UCSD-AML1 (cell line): ENCODE measurements around the gene LAIR1.
A peak's percentile ranks its signal among the peaks of the same experiment; 100 is the strongest.
"Not testable (repeated sequence)": the region's sequence is repeated elsewhere in the genome, so short reads cannot be mapped to it uniquely, and the experiment has no call there.

Experiments
- DNase-seq: peaks from one replicate; lab custom pipeline; 2025; ENCODE audit not compliant: unreplicated experiment; lab: John Stamatoyannopoulos, UW

LAIR1 gene

DNA sequence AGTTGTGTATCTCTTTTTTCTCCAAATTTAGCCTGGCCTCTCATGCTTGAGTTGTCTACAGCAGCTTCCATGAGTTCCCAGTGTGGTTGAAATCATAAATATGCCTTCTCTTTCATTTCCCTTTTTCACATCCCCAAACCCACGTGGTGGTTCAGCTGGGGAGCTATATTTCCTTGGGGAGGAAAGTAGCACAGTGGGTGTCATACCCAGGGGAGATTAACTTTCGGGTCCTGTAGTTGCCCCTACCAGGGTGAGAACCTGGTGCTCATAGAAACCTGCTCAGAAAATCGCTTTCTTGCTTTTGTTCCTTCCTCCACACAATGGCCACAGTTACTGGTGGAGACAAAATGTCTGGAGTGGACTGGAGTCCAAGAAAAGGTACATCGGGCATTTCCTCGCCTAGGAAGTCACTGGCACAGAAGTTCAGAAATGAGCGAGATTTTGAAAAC, 18.8 kb downstream of the LAIR1 start:
- no peak for DNase-seq

DNA sequence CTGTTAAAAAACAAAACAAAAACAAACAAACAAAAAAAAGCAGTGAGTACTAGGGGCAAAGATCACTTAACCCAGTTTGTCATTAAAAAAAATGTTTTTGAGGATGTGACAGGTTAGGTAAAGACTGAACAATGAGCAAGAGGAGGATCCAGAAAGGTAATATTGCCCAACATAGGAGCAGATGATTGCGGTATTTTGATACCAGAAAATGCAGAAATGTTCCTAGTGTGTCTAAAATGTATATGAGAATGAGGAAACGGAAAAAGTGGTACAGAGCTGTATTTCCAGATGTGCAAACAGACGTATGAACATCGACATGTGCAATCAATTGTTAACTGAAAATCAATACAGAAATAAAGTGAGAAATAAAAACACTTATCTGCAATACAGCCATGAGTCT, 20.9 kb downstream of the LAIR1 start:
- no peak for DNase-seq

- no peak for DNase-seq
Observed at GRCh38 chr19:54341295-54341694, 23.4 kb downstream of the LAIR1 start.

- peak; percentile 43 for DNase-seq
Observed at GRCh38 chr19:54339646-54340358, 24.9 kb downstream of the LAIR1 start.

GRCh38 chr19:54338521-54338920, 26.2 kb downstream of the LAIR1 start:
- DNase-seq: no peak

DNA sequence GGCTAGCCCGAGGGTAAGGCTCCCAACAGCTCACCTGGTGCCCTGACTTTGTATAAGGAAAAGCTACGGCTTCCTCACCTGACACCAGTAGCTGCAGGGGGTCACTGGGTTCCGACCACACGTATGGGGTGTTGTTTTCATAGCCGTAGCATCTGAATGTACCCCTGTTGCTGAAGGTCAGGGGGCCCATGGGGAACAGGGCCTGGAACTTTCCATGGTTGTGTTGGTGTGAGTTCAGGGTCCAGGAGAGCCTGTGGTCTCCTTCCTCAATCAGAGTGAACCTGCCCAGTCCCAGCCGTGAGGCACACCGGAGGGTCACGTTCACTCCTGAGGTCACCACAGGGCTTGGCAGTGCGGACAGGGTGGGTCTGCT, 26.9 kb downstream of the LAIR1 start:
- DNase-seq: no peak

DNA sequence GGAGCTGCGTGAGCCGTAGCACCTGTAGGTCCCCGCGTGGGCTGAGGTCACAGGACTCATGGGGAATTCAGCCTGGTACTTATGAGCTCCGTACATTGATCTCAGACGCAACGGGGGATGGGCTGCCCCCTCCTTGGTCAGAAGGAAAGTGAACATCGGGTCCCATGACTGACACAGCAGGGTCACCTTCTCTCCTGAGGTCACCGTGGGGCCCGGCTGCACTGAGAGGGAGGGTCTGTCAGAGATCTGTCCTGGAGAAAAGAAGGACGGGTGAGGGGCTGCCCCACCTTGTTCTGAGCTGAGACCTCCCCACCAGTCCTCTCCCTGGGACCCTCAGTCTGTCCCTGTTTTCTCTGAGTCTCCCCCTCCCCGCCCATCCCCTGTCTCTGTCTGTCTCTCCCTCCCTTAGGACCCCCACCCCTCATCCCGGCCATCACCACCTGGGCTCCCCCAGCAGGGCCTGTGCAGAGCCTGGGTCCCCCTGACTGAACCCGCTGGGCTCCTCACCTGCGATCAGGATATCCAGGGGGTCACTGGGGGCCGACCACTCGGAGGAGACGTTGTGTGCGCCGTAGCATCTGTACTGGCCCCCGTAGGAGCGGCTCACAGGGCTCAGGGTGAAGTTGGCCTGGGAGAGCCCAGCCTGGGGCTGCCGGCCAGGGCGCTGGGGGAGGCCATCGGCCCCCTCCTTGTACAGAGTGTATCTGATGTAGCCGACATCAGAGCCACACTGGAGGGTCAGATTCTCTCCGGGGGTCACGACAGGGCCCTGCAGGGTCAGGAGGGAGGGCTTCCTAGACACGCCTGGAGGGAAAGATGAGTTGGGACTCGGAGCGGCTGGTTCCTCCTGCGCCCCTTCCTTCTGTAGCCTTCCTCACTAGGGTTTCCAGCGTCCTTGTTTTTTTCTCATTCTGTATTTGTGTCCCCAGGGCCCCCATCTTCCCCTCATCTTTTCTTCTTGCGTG, 27.6 kb downstream of the LAIR1 start:
- no peak for DNase-seq

DNA sequence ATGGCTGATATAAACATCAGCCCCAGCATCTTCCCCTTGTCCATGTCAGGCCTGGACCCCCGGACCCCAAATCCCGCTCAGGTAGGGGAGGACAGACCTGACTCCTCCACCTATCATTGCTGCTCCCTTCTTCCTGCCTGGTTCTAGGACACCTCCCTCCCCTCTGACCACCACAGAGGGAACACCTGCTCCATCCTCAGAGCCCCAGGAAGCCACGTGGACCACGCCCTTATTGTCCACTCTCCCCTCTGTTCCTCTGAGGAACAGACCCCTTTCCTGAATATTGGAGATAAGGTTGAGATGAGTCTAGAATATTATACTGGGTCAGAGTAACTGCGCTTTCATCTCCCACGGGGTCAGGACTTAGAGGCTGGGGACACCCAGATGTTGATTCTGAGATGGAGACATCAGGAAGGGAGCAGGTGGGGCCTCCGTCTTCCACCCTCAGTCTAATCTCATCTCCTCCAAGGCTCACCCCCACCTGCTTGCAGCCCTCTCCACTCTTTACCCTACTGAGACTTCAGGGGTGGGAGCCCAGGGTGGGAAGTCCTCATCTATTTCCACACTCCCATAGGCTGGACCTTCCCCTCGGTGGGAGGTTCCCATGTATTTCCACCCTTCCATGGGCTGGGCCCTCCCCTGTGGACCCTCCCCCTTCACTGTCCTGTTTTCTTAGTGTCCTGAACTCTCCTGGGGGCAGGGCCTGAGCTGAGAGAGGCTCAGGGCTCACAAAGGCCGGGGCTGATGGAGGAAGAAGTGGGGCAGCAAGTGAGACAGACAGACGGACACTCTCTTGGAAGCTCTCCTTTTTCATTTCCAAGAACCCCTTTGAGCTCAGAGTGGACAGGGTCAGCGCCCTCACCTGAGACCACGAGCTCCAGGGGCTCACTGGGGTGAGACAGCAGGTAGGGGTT, 28.5 kb downstream of the LAIR1 start:
- DNase-seq: no peak

DNA sequence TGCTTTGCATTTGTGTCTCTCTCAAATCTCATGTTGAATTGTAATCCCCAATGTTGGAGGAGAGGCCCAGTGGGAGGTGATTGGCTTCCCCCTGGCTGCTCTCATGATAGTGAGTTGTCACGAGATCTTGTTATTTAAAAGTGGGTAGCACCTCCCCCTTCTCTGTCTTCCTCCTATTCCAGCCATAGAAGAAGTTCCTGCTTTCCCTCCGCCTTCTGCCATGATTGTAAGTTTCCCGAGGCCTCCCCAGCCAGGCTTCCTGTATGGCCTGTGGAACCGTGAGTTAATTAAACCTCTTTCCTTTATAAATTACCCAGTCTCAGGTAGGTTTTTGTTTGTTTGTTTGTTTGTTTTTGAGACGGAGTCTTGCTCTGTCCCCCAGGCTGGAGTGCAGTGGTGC, 29.6 kb downstream of the LAIR1 start:
- DNase-seq: no peak

DNA sequence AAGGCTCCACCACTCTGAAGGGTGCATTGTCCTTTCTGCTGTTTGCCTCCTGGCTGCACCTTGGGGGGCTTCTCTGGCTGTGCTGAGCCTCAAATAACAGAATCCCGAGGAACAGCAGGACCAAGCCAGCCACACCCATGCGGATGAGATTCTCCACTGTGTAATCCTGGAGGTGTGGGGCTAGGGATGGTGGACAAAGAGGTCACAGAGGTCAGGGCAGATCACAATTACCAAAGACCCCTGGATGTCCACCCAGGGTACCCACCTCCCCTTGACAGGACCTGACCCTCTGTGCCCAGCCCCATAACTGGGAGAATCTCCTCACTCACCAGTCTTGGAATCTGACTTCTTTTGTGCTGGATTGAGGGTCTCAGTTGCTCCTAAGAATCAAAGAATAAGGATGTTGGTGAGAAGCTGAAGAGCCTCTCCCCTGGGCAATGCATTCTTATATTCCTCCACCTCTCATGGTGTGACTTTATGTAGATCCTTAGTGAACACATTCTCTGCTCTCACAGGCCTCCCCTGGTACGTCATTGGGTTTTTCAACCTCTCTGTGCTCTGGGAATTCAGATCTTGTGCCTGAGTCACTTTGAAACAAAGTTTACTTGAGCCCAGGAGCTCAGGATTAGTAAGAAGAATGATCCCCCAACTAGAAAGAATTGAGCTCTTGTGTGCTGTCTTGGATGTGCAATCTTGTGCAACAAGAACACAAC, 31.0 kb downstream of the LAIR1 start:
- DNase-seq: no peak

DNA sequence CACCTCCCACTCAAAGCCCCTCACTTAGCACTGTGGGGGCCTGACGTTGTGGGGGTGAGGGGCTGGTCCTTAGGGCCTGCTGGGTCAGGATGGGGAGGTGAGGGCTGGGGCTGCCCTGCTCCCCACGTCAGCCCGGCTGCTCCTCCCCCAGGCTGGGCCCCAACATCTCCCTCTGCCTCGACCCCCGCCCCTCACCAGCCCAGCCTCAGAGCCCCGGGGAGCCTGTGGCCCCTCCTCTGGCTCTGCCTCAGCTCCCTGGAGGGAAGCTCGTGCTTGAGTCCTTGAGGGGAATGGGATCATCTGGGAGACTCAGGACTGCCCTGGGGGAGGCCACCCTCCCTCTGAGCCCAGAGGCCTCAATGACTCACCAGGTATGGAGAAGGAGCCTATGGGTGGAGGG, 32.6 kb downstream of the LAIR1 start:
- no peak for DNase-seq

GRCh38 chr19:54331626-54332025, 33.1 kb downstream of the LAIR1 start:
- DNase-seq: no peak

DNA sequence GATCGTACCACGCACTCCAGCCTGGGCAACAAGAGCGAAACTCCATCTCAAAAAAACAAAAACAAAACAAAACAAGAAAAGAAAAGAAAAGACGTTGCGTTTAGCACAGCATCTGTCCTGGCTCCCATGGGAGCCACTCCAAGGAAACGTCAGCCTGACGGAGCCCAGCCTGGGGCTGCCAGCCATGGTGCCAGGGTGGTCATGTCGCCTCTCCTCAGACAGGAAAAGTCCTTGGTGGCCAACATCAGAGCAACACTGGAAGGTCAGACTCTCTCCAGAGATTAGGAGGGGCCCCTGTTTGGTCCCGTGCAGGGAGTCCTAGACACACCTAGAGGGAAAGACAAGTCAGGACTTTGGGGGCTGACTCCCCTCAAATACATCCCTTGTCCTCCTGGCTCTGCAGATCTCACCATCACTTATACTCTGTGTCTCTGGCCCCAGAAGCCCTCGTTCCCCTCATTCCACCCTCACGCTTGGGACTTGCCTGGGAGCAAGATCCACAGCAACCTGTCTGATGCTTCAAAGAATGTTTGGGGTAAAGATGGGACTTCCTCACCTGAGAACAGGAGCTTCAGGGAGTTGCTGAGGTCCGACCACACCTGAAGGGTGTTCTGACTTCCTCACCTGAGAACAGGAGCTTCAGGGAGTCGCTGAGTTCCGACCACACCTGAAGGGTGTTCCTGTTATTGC, 35.1 kb downstream of the LAIR1 start:
- no peak for DNase-seq

DNA sequence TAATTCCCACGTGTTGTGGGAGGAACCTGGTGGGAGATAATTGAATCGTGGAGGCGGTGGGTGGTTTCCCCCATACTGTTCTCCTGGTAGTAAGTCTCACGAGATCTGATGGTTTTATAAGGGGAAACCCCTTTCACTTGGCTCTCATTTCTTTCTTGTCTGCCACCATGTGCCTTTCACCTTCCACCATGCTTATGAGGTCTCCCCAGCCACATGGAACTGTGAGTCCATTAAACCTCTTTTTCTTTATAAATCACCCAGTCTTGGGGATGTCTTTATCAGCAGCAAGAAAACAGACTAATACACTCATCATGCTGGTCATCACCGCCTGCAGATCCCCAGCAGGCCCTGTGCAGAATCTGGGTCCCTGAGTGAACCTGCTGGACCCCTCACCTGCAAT, 36.0 kb downstream of the LAIR1 start:
- DNase-seq: not testable (repeated sequence)

DNA sequence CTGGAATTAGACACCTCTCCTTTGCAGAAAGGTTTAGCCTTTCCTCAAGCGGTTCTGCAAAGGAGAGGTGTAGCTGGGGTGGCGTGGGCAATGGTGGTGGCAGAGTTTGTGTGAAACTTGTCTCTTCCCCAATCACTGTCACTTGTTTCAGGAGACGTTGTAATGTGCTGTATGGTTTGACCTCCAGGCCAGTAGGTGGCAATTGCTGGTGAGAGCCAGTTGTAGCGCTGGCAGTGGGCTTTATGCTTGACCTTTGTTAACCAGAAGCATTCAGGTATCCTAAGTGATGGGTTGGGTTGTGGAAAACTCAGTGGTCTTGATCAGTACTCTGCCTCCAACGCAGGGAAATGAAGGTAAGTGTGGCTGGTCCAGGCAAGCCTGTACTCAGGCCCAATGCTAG, 39.1 kb downstream of the LAIR1 start:
- no peak for DNase-seq

GRCh38 chr19:54325194-54325621, 39.5 kb downstream of the LAIR1 start:
- no peak for DNase-seq

DNA sequence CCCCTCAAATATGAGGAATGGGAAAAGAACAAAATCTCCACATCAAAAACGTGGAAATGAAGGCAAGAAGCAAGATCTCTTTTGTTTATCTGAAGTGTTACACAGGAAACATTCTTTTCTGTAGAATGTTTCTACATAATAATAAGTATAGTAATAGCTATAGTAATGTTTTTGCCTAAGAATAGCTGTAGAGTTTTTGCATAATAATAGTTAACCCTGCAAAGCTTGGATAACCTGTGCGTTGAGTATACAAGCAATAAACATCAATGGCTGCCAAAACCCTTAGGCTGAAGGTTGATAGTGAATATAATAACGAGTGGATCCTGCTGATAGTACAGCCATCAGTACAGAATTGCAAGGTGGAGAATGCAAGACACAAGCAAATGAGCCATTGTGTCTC, 40.7 kb downstream of the LAIR1 start:
- no peak for DNase-seq

DNA sequence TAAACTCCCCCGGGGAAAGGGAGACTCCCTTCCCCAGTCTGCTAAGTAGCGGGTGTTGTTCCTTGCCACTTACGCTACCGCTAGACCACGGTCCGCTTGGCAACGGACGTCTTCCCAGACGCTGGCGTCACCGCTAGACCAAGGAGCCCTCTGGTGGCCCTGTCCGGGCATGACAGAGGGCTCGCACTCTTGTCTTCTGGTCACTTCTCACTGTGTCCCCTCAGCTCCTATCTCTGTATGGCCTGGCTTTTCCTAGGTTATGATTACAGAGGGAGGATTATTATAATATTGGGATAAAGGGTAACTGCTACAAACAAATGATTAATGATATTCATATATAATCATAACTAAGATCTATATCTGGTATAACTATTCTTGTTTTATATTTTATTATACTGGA, 41.8 kb downstream of the LAIR1 start:
- DNase-seq: not testable (repeated sequence)

DNA sequence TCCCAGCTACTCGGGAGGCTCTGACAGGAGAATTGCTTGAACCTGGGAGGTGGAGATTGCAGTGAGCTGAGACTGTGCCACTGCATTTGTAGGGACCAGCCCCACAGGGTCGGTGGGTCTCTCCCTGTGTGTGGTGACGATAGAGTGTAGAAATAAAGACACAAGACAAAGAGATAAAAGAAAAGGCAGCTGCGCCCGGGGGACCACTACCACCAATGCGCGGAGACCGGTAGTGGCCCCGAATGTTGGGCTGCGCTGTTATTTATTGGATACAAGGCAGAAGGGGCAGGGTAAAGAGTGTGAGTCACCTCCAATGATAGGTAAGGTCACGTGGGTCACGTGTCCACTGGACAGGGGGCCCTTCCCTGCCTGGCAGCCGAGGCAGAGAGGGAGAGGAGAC, 42.4 kb downstream of the LAIR1 start:
- not testable (repeated sequence) for DNase-seq
